WERI-Rb-1 (cell line): ENCODE results near the gene P2RX7.
"Not testable (repeated sequence)": the region's sequence is repeated elsewhere in the genome, so short reads cannot be mapped to it uniquely, and the experiment has no call there.

Experiments
- DNase-seq: peaks from one replicate; pipeline ENCODE4 v3.0.0-alpha.2; 2020
- H3K27ac ChIP-seq: fragments of 250-450 bp; sonication (Bioruptor Pico); 2 replicates; pipeline ENCODE4 v1.5.1; 2020; ENCODE audit warnings: mild to moderate bottlenecking, moderate library complexity
- H3K27me3 ChIP-seq: fragments of 250-450 bp; sonication (Bioruptor Pico); 2 replicates; pipeline ENCODE4 v1.5.1; 2021; ENCODE audit warnings: mild to moderate bottlenecking, low read depth, moderate library complexity; ENCODE audit not compliant: insufficient read depth, severe bottlenecking
- H3K36me3 ChIP-seq: fragments of 250-450 bp; sonication (Bioruptor Pico); 2 replicates; pipeline ENCODE4 v1.5.1; 2020; ENCODE audit warnings: mild to moderate bottlenecking, moderate library complexity
- H3K4me3 ChIP-seq: 2 replicates; pipeline ENCODE4 v1.5.1; 2011; ENCODE audit warnings: low read depth, mild to moderate bottlenecking, control low read depth, low read length
- H3K9me3 ChIP-seq: fragments of 250-450 bp; sonication (Bioruptor Pico); 2 replicates; pipeline ENCODE4 v1.5.1; 2021; ENCODE audit warnings: mild to moderate bottlenecking, moderate library complexity; ENCODE audit not compliant: severe bottlenecking
- TF ChIP-seq, protein P1 (sequence below): IDR thresholded peaks from 2 replicates; pipeline ENCODE4 v1.5.1; 2011; ENCODE audit warnings: low read depth, mild to moderate bottlenecking, control low read depth, inconsistent platforms, low read length

The P2RX7 gene

GRCh38 chr12:121189619-121190155 lies 57.0 kb downstream of the P2RX7 start:
- no peak for DNase-seq
- Histone ChIP-seq H3K27ac (no peak overlapping the region), H3K27me3 (no peaks in the 10 kb centered on the region), H3K36me3 (no peaks in the 10 kb centered on the region), H3K4me3 (no peak overlapping the region), H3K9me3 (no peaks in the 10 kb centered on the region)
- TF ChIP-seq, protein P1, sequence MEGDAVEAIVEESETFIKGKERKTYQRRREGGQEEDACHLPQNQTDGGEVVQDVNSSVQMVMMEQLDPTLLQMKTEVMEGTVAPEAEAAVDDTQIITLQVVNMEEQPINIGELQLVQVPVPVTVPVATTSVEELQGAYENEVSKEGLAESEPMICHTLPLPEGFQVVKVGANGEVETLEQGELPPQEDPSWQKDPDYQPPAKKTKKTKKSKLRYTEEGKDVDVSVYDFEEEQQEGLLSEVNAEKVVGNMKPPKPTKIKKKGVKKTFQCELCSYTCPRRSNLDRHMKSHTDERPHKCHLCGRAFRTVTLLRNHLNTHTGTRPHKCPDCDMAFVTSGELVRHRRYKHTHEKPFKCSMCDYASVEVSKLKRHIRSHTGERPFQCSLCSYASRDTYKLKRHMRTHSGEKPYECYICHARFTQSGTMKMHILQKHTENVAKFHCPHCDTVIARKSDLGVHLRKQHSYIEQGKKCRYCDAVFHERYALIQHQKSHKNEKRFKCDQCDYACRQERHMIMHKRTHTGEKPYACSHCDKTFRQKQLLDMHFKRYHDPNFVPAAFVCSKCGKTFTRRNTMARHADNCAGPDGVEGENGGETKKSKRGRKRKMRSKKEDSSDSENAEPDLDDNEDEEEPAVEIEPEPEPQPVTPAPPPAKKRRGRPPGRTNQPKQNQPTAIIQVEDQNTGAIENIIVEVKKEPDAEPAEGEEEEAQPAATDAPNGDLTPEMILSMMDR = no peak

- no peak overlapping the region for H3K27ac ChIP-seq
- TF ChIP-seq, protein P1 = no peak
- DNase-seq = no peak
Measured at GRCh38 chr12:121190523-121191031, 57.9 kb downstream of the P2RX7 start.

GRCh38 chr12:121191151-121191550 lies 58.5 kb downstream of the P2RX7 start:
- no peak overlapping the region for H3K4me3 ChIP-seq
- H3K27ac ChIP-seq = no peak overlapping the region
- no peaks in the 10 kb centered on the region for H3K9me3 ChIP-seq
- H3K27me3 ChIP-seq = no peaks in the 10 kb centered on the region
- no peak for DNase-seq
- TF ChIP-seq, protein P1 = no peak
- H3K36me3 ChIP-seq = no peaks in the 10 kb centered on the region

More at GRCh38 chr12:121190523-121191031, 57.9 kb downstream of the P2RX7 start:
- Histone ChIP-seq H3K4me3 (no peak overlapping the region), H3K36me3 (no peaks in the 10 kb centered on the region), H3K27me3 (no peaks in the 10 kb centered on the region), H3K9me3 (no peaks in the 10 kb centered on the region)

DNA sequence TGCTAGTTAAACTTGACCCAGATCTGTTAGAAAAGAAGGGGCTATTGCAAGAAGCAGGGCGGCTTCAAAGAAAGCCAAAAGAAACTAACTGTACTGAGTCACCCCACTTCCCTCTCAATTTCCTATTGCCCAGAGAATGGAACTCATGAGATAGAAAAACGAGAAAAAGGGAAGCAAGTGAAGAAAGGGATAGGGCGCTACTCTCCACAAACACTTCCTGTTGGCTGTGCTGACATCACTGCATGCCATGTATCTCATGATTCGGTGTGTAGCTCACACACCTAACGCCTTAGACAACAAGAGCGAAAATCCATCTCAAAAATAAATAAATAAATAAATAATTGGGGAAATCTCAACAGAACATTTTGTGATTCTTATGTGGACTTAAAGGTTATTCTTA lies 64.2 kb downstream of the P2RX7 start:
- Histone ChIP-seq H3K4me3 (no peak overlapping the region), H3K27me3 (no peaks in the 10 kb centered on the region), H3K36me3 (no peaks in the 10 kb centered on the region), H3K9me3 (no peaks in the 10 kb centered on the region), H3K27ac (no peak overlapping the region)
- DNase-seq = no peak
- TF ChIP-seq, protein P1 = no peak

GRCh38 chr12:121198949-121199348 lies 66.3 kb downstream of the P2RX7 start:
- no peak for DNase-seq
- H3K4me3 ChIP-seq = no peak overlapping the region
- TF ChIP-seq, protein P1 = no peak

DNA sequence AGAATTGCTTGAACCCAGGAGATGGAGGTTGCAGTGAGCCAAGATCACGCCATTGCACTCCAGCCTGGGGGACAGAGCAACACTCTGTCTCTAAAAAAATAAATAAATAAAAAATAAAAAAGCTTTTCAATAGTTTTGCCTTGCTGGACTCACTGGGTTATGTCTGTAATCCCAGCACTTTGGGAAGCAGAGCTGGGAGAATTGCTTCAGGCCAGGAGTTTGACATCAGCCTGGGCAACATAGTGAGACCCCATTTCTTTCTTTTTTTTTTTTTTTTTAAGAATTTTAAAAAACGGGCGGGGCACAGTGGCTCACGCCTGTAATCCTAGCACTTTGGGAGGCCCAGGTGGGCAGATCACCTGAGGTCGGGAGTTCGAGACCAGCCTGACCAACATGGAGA lies 68.5 kb downstream of the P2RX7 start:
- not testable (repeated sequence) for DNase-seq, H3K36me3 ChIP-seq, H3K9me3 ChIP-seq, H3K27me3 ChIP-seq, H3K4me3 ChIP-seq, H3K27ac ChIP-seq

More at GRCh38 chr12:121198949-121199348, 66.3 kb downstream of the P2RX7 start:
- Histone ChIP-seq H3K27ac (no peak overlapping the region), H3K27me3 (no peaks in the 10 kb centered on the region), H3K36me3 (no peaks in the 10 kb centered on the region), H3K9me3 (no peaks in the 10 kb centered on the region)
